H7 (cell line): ENCODE data around the gene SELPLG. TPM values are rescaled to one million over a fixed set of nuclear protein-coding genes. Genes with fewer than 3 reads are reported as not detected.
A peak's percentile ranks its signal among the peaks of the same experiment; 100 is the strongest.

Experiments
- DNase-seq: peaks from one replicate; pipeline ENCODE4 v3.0.0; 2012
- H3K27me3 ChIP-seq: 2 replicates; pipeline ENCODE4 v1.6.0; 2011; ENCODE audit warnings: mild to moderate bottlenecking, low read length; ENCODE audit not compliant: control insufficient read depth, insufficient read depth
- H3K36me3 ChIP-seq: replicated peaks from 2 replicates; pipeline ENCODE4 v1.5.1; 2011; ENCODE audit warnings: low read length; ENCODE audit not compliant: control insufficient read depth, insufficient read depth
- H3K4me3 ChIP-seq: 2 replicates; pipeline ENCODE4 v1.5.1; 2011; ENCODE audit warnings: low read depth, mild to moderate bottlenecking, control low read depth, low read length, moderate library complexity; ENCODE audit not compliant: insufficient read depth
- total RNA-seq: library from RNA; depleted of rRNA; stranded (reverse); fragments of >200 nt; shearing (Covaris generic); gene quantifications from 2 replicates; pipeline ENCODE4 v1.2.3, GENCODE V29; 2014

SELPLG gene
- total RNA-seq, 1 experiment from 2014 or later = 0.10 TPM

DNA sequence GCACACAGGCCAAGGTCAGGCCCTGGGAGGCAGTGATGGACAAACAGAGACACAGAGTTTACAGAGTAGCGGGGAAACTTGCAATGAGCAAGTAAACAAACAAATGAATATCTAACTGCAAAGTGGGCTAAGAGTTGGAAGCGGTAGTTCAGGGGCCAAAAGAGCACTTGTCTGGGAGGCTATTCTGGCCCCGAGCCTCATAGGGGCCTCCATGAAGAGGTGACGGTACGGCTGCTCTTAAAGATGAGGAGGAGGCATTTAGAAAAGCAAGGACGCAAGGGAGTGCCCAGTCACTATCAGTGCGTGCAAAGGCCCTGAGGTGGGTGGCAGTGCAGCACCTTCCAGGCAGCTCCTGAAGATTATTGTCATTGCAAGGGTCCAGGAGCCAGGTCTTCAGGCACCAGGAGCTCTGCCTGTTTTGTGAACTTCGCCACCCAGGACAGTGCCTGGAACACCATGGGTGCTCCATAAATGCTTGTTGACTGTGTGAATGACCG lies 31.4 kb downstream of the SELPLG start:
- Histone ChIP-seq H3K27me3 (no peaks in the 10 kb centered on the region; the same call in 1 of the 2 replicates), H3K4me3 (no peak overlapping the region), H3K36me3 (no peaks in the 10 kb centered on the region)
- DNase-seq = no peak

DNA sequence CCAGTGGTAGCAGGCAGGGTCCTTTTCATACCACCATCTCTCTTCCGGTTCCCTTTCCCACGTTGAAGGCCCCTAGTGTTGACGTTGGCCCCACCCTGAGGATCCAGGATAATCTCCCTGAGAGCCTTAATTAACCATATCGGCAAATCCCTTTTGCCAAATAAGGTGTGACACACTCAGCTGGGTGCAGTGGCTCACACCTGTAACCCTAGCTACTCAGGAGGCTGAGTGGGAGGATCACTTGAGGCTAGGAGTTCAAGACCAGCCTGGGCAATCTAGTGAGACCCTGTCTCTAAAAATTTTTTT lies 33.0 kb downstream of the SELPLG start:
- no peaks in the 10 kb centered on the region for H3K36me3 ChIP-seq
- no peaks in the 10 kb centered on the region; the same call in 1 of the 2 replicates for H3K27me3 ChIP-seq
- no peak overlapping the region for H3K4me3 ChIP-seq
- DNase-seq = no peak

DNA sequence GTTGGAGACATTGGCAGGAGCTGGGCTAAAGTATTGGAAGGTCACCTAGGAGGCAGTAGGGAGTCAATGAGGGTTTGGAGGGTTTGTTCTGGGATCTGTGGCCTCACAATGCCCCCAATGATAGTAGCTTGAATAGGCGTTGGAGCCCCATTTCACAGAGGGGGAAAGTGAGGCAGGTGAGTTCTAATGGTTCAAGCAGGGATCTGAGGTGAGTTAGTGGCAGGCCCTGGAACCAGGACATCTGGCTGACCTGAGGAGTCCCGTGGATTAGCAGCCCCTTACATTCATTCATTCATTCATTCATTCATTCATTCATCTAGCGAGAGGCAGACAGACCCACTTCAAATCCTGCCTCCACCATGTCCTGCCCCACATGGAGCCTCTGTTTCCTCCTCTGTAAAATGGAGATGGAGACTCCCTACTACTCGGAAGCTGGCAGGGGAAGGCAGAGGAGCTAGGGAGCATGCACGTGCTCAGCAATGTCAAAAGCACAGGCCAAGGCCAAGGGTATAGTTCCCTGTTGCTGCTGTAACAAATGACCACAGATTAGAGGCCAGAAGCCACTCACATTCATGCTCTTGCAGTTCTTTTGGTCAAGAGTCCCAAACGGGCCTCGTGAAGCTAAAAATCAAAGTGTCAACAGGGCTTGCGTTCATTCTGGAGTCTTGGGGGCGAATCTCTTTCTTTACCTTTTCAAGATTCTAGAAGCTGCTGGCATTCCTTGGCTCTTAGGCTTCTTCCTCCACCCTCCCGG lies 33.6 kb downstream of the SELPLG start:
- DNase-seq = no peak
- Histone ChIP-seq H3K27me3 (no peaks in the 10 kb centered on the region; the same call in 1 of the 2 replicates), H3K36me3 (no peaks in the 10 kb centered on the region), H3K4me3 (no peak overlapping the region)

DNA sequence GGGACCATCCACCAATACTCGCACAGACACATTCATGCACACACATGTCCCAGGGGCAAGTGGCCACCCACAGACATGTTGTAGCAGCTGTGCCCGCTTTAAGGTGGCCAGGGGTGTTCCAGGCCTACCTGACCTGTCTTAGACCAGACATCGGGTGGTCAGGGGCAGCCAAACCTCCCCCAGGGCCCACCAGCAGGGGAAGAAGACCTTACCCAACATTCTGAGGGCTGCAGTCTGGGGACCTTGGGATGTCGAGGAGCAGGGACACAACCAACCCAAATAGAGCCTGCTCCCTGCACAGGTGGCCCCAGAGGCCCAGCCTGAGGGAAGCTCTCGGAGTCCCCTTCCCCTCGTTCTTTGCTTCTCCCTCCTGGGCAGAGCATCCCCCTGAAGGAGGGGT lies 34.2 kb downstream of the SELPLG start:
- H3K27me3 ChIP-seq = no peaks in the 10 kb centered on the region; the same call in 1 of the 2 replicates
- H3K4me3 ChIP-seq = no peak overlapping the region
- no peak for DNase-seq
- H3K36me3 ChIP-seq = no peaks in the 10 kb centered on the region

GRCh38 chr12:108598553-108599250 lies 35.0 kb downstream of the SELPLG start:
- Histone ChIP-seq H3K27me3 (no peaks in the 10 kb centered on the region), H3K36me3 (no peaks in the 10 kb centered on the region), H3K4me3 (no peak overlapping the region)
- no peak for DNase-seq

- no peak within 1 kb of the TSS for H3K4me3 ChIP-seq
- DNase-seq = peak; percentile 72
These were observed 35.9 kb downstream of the SELPLG start, which contains the start of gene TMEM119 for GRCh38 chr12:108597559-108598471. TMEM119 (minus strand) TSS chr12:108598084; CDS start chr12:108592383, 5,701 bp downstream.

GRCh38 chr12:108596854-108597558 lies 36.7 kb downstream of the SELPLG start:
- Histone ChIP-seq H3K36me3 (no peaks in the 10 kb centered on the region), H3K27me3 (no peaks in the 10 kb centered on the region), H3K4me3 (no peak overlapping the region)
- peak; percentile 47 for DNase-seq

More at GRCh38 chr12:108597559-108598471, 35.9 kb downstream of the SELPLG start, which contains the start of gene TMEM119:
- Histone ChIP-seq H3K27me3 (no peaks in the 10 kb centered on the region), H3K36me3 (no peaks in the 10 kb centered on the region)

DNA sequence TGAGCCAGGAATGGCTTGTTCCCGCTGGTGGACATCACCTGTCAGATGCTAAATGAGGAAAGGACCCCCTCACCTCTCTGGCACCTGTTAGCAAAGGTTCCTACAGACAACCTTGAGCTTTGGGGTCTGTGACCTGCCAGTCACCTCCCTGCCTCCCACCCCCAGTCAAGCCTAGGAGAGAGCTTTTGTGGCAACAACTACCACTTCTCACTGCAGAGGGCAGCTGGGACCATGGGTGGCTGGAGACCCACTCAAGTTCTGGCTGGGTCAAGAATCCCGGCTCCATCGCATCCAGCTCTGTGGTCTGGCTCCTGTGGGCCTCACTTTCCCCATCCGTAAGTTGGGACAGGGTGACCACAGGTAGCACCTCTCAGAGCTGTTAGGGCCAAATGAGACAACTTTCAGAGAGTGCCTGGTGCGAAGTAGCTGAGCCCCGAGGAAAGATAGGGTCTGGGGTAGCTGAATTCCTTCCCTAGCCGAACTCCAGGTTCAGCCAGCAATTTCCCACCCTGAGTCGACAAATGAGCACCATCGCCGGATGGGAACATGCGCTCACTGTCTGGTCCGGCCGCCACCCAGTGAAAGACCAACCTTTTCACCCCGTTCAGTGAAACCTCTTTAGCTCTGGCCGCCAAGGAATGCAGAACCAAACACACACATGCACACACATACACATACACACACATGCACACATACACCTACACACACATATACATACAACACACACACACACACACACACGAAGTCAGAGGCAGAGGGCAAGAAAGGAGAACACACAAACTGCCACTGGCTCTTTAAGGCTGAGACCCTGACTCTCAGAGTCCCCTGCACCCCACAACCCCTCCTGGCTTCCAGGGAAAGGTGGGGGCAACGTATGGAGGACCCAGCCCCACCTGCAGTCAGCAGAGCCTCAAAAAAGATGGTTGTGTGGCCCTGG lies 37.7 kb downstream of the SELPLG start:
- Histone ChIP-seq H3K36me3 (no peaks in the 10 kb centered on the region), H3K27me3 (no peaks in the 10 kb centered on the region), H3K4me3 (no peak overlapping the region)
- peak; percentile 29 for DNase-seq

DNA sequence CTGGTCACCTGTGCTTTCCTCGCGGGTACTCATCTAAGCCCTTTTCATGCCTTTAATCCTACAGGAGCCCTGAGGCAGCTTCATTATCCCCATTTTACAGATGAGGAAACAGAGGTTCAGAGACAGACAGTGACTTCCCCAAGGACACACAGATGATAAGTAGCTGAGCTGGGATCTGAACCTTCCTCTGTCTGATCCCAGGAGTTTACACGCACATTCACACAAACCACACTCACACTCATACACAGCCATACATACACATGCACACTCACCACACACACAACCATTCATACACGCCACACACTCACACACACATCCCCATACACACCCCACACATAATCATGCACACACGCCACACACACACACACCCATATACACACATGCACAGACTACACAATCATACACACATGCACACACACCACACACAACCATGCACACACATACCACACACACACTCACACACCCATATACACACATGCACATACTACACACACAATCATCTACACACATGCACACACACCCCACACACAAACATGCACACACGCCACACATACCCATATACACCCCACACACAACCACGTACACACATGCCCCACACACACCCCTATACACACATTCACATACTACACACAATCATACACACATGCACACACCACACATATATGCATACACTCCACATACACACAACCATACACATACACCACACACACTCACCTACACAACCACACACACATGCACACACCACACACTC lies 38.6 kb downstream of the SELPLG start:
- no peak for DNase-seq
- no peaks in the 10 kb centered on the region for H3K36me3 ChIP-seq
- H3K4me3 ChIP-seq = no peak overlapping the region
- no peaks in the 10 kb centered on the region for H3K27me3 ChIP-seq

DNA sequence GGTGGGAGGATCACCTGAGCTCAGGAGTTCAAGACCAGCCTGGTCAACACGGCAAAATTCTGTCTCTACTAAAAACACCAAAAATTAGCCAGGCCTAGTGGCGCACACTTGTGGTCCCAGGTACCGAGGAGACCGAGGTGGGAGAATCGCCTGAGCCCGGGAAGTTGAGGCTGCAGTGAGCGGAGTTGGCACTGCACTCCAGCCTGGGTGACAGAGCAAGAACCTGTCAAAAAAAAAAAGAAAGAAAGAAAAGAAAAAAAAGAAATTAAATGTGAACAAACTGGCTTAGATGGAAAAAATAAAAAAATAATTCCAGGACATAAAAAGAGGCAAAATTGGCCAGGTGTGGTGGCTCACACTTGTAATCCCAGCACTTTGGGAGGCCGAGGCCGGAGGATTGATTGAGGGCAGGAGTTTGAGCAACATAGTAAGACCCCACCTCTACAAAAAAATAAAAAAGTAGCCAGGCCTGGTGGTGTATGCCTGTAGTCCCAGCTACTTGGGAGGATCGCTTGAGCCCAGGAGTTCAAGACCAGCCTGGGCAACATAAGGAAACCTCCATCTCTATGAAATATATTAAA lies 39.3 kb downstream of the SELPLG start:
- no peaks in the 10 kb centered on the region for H3K36me3 ChIP-seq
- no peak overlapping the region for H3K4me3 ChIP-seq
- no peak for DNase-seq
- H3K27me3 ChIP-seq = no peaks in the 10 kb centered on the region

DNA sequence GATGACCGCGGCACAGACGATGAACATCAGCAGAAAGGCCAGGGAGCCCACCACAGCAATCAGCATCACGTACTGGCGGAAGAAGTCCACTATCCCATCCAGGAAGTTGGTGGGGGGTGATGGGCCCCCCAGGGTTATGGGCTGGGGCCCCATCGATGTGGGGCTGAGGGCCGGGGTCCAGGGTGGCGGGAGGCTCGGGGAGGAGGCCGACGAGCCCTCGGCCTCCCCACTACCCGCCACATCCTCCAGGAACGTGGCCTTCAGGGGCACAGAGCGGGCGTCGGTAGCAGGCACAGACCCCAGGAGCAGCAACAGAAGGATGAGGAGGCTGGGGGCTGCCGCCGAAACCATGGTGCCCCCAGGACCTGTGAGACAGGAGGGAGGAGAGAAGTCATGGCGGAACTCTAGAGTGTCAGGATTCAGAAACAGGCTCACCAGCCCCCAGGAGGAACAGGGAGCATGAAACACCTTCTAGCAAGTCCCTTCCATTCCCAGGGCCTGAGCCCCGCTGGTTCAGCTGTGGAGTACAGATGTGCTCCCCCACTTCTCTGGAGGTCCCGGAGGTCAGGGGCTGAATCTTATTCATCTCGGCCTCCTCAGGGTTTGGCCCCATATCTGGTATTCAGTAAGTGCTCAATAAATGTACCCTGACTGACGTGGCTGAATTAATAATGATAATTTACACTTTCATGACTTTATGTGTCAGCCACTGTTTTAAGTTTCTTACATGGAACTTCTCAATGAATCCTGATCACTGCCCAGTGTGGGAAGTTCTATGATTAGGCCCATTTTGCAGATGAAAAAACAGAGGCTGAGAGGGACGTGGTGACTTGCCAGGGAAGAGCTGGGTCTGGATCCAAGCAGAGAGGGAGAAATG lies 41.4 kb downstream of the SELPLG start:
- H3K4me3 ChIP-seq = no peak overlapping the region
- peak; percentile 35 for DNase-seq
- no peaks in the 10 kb centered on the region for H3K27me3 ChIP-seq
- no peaks in the 10 kb centered on the region for H3K36me3 ChIP-seq
